Gastrocnemius medialis (tissue), 4 donors: Measurements from ENCODE around the gene DNAJC21. TPM values are rescaled to one million over a fixed set of nuclear protein-coding genes. Genes with fewer than 3 reads are reported as not detected.

Experiments used
- ATAC-seq, 2 donors: fragments of 150-250 bp; one replicate each; pipeline ENCODE4 v1.9.1; 2016
- DNase-seq, 2 donors: peaks; one replicate each; pipeline ENCODE4 v3.0.0-alpha.2; 2019
- H3K27ac ChIP-seq, 4 donors: fragments of 200-600 bp; sonication (generic); 1 replicate in 1 of 4; 2 replicates in 3 of 4; pipeline ENCODE4 v1.5.1; 2016 to 2018; ENCODE audit warnings: mild to moderate bottlenecking in 2 of 4, moderate library complexity in 1 of 4
- H3K27me3 ChIP-seq, 3 donors: fragments of 200-600 bp; sonication (generic) in 2 of 3; 1 replicate in 1 of 3; 2 replicates in 2 of 3; pipeline versions ENCODE4 v1.5.1 to v1.6.0; 2016 to 2019; ENCODE audit warnings: mild to moderate bottlenecking in 1 of 3, moderate library complexity in 1 of 3
- H3K36me3 ChIP-seq, 2 donors: fragments of 200-600 bp; sonication (generic) in 1 of 2; one replicate each; pipeline ENCODE4 v1.5.1; 2017 to 2018
- H3K4me1 ChIP-seq, 2 donors: fragments of 200-600 bp; sonication (generic) in 1 of 2; one replicate each; pipeline ENCODE4 v1.5.1; 2016 to 2017; ENCODE audit warnings: mild to moderate bottlenecking in 2 of 2
- H3K4me3 ChIP-seq, 4 donors: fragments of 200-600 bp; sonication (generic) in 3 of 4; 1 replicate in 1 of 4; 2 replicates in 3 of 4; pipeline ENCODE4 v1.5.1; 2016 to 2019; ENCODE audit warnings: mild to moderate bottlenecking in 2 of 4
- H3K9me3 ChIP-seq, 3 donors: fragments of 200-600 bp; sonication (generic) in 2 of 3; 1 replicate in 1 of 3; 2 replicates in 2 of 3; pipeline ENCODE4 v1.5.1; 2016 to 2019
- CTCF ChIP-seq, 5 experiments: fragments of 450-650 bp in 3 of 5; fragments of 200-600 bp in 2 of 5; sonication (generic) in 2 of 5; IDR thresholded peaks in 4 of 5; conservative IDR thresholded peaks in 1 of 5; 1 replicate in 4 of 5; 2 replicates in 1 of 5; pipeline ENCODE4 v1.5.1; 2016 to 2019; ENCODE audit warnings: antibody characterized with exemption in 5 of 5, mild to moderate bottlenecking in 3 of 5, moderate library complexity in 3 of 5
- POLR2A ChIP-seq, 2 donors: fragments of 450-650 bp; IDR thresholded peaks; one replicate each; pipeline ENCODE4 v1.6.1; 2017; ENCODE audit warnings: antibody characterized with exemption in 2 of 2, mild to moderate bottlenecking in 2 of 2, moderate library complexity in 2 of 2
- in situ Hi-C, 4 donors: fragments of 200-750 bp; cut with MboI; loops; one replicate each; pipeline versions ENCODE4 v1.15.0 to v1.8.0; 2017; ENCODE audit warnings: low sequenced_read_pairs in 4 of 4
- intact Hi-C: fragments of 100-400 bp; cut with DNase I; formaldehyde crosslinking; loops from one replicate; pipeline ENCODE4 v1.15.1; 2023; ENCODE audit warnings: low total_unique reads
- total RNA-seq, 4 donors: library from RNA; depleted of rRNA; stranded (reverse); fragments of >200 nt; gene quantifications; one replicate each; pipeline versions ENCODE4 v1.1.0 to v1.2.3, GENCODE V29; 2016

DNAJC21 gene
- total RNA-seq, 4 donors from 2014 or later = 40.9 to 81.7 (median 74.7) TPM

- intact Hi-C loops = no loop called here
- Histone ChIP-seq H3K27ac (no peak overlapping the region), H3K36me3 (no peaks in the 10 kb centered on the region), H3K9me3 (no peaks in the 10 kb centered on the region), H3K27me3 (no peaks in the 10 kb centered on the region), H3K4me1 (no peaks in the 10 kb centered on the region), H3K4me3 (no peak overlapping the region)
- in situ Hi-C loops = no loop called here
- DNase-seq (no peak), ATAC-seq (no peak)
- no peak for TF ChIP-seq CTCF (IDR thresholded peaks at IDR 0.05 in 4 of 5, conservative IDR thresholded peaks at IDR 0.05 in 1 of 5)
- no peak for TF ChIP-seq POLR2A (IDR thresholded peaks at IDR 0.05)
These were observed 75.4 kb downstream of the DNAJC21 start for GRCh38 chr5:35004771-35005170.

Other genes with a start within 250 kb of the DNAJC21 start
- not detected for gene TTC23L, start 90.4 kb upstream of the DNAJC21 start, total RNA-seq
- gene RAD1, start 14.1 kb upstream of the DNAJC21 start, total RNA-seq = 10 to 100 TPM in 3 of 4 donors, 1 to 10 TPM in 1; 7.8 to 21.2 (median 18.1) TPM
- 10 to 100 TPM in 3 of 4 donors, 1 to 10 TPM in 1; 9.2 to 15.7 (median 12.0) TPM for gene BRIX1, start 13.8 kb upstream of the DNAJC21 start, total RNA-seq
- gene AGXT2, start 118.4 kb downstream of the DNAJC21 start, total RNA-seq = under 1 TPM in 2 of 4 donors, not detected in 2; 0.20 TPM